LNCaP clone FGC (cell line): Measurements from ENCODE around the gene CCDC144A.
"Not testable (repeated sequence)": the region's sequence is repeated elsewhere in the genome, so short reads cannot be mapped to it uniquely, and the experiment has no call there.

Experiments used
- DNase-seq: peaks from one replicate; pipeline ENCODE4 v3.0.0-alpha.2; 2011; ENCODE audit warnings: low read depth
- H3K4me3 ChIP-seq: 2 replicates; pipeline ENCODE4 v1.5.1; 2011; ENCODE audit warnings: mild to moderate bottlenecking, low read depth, low read length, control low read depth
- CTCF ChIP-seq: IDR thresholded peaks from 2 replicates; pipeline ENCODE4 v1.5.1; 2012; ENCODE audit warnings: mild to moderate bottlenecking; ENCODE audit not compliant: control insufficient read depth, insufficient read depth; ENCODE audit errors: extremely low read depth

Gene CCDC144A

GRCh38 chr17:16689731-16690281 lies at the start of gene CCDC144A:
Gene CCDC144A (plus strand): TSS chr17:16690241. CDS start chr17:16690401, 160 bp downstream.
- not testable (repeated sequence) for H3K4me3 ChIP-seq, DNase-seq
- TF ChIP-seq CTCF, result peak; percentile 31

- H3K4me3 ChIP-seq, result no peak overlapping the region
- no peak for DNase-seq
- TF ChIP-seq CTCF, result no peak
Measured at GRCh38 chr17:16649585-16649984, 40.5 kb upstream of the CCDC144A start.

DNA sequence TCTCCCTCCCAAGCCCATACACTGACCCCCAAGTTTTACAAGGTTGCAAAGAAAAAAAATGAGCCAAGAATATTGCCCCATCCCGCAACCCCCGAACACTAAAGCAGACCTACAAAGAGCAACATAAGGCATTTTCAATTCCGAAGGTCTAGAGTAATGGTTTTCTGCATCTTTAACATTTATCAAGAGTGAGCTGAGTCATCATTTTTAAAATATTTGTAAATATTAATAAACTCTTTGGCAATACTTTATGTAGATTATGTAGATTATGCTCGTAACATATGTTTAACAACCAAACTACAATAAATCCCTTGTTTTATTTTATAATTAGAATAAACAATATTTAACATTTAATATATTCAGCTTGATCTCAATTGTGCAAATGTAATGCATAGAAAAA lies 37.8 kb upstream of the CCDC144A start:
- peak overlapping the region; percentile 65 for H3K4me3 ChIP-seq
- no peak for DNase-seq
- TF ChIP-seq CTCF, result no peak

DNA sequence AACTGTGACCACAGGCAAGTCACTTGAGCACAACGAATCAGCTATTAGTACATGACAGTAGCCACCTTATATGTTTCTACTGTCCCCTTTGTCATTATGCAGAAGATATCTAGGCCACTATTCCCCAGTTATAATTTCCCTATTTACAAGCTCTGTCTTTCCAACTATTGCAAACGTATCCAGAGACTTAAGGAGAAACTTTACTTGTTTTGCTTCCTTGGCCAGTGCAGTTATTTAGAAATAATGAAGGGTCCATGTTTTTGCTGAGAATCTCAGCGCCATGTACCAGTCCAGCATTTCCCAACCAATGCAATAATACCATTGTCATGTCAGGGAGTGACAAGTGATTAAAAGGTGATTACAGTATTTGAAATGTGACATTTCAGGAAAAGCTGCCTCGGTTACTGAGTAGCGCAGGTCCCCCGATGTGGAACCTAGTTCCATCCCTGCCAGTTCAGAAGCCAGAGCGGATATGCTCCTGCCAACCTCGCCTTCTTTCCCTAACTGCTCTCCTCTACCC lies 37.1 kb upstream of the CCDC144A start:
- H3K4me3 ChIP-seq, result peak overlapping the region; percentile 65
- no peak for DNase-seq
- no peak for TF ChIP-seq CTCF

- TF ChIP-seq CTCF, result no peak
- peak within 1 kb of the TSS; percentile 65 for H3K4me3 ChIP-seq
- DNase-seq, result peak; percentile 86
Measured at GRCh38 chr17:16653367-16654041, 36.5 kb upstream of the CCDC144A start, which contains the start of gene ZNF624. Gene ZNF624 (minus strand): TSS chr17:16653850.

- TF ChIP-seq CTCF, result no peak
- no peak for DNase-seq
Measured at GRCh38 chr17:16661217-16661616, 28.8 kb upstream of the CCDC144A start.

More at GRCh38 chr17:16661217-16661616, 28.8 kb upstream of the CCDC144A start:
- no peak overlapping the region for H3K4me3 ChIP-seq
